B cell (primary cell): ENCODE data around the gene RDH5. TPM values are rescaled to one million over a fixed set of nuclear protein-coding genes. Genes with fewer than 3 reads are reported as not detected.

Experiments
- ATAC-seq: fragments of 200-7000 bp; cut with Tn5 transposase; one replicate; pipeline ENCODE4 v1.10.0; 2021; ENCODE audit warnings: low read depth, mild to moderate bottlenecking, moderate number of reproducible peaks, moderate library complexity
- CTCF ChIA-PET: fragments of 350-600 bp; sonication (Branson Sonifier 250); formaldehyde crosslinking; loops from one replicate; lab custom pipeline; 2021; ENCODE audit warnings: antibody characterized with exemption, inconsistent platforms; lab: Charles Lee
- POLR2A ChIA-PET: fragments of 350-600 bp; sonication (Branson Sonifier 250); formaldehyde crosslinking; loops from one replicate; lab custom pipeline; 2021; ENCODE audit warnings: antibody characterized with exemption; lab: Charles Lee
- DNase-seq: peaks from one replicate; pipeline ENCODE4 v3.0.0; 2013
- H2AFZ ChIP-seq: 2 replicates; pipeline ENCODE4 v1.6.1; 2012; ENCODE audit warnings: mild to moderate bottlenecking, low read depth, low read length; ENCODE audit not compliant: insufficient read depth, poor library complexity, severe bottlenecking
- H3K27ac ChIP-seq, 2 donors: 1 replicate in 1 of 2; 2 replicates in 1 of 2; pipeline ENCODE4 v1.5.1; 2012 to 2013; ENCODE audit warnings: low read length in 2 of 2, mild to moderate bottlenecking in 2 of 2, moderate library complexity in 1 of 2
- H3K27me3 ChIP-seq, 4 experiments: fragments of 200-600 bp in 1 of 4; sonication (generic) in 1 of 4; replicated peaks in 1 of 4; 1 replicate in 2 of 4; 2 replicates in 2 of 4; pipeline versions ENCODE4 v1.6.1 to v1.7.0; 2013 to 2016; ENCODE audit warnings: low read length in 3 of 4, mild to moderate bottlenecking in 2 of 4, mixed read lengths in 1 of 4, moderate library complexity in 1 of 4; ENCODE audit not compliant: insufficient read depth in 4 of 4, control insufficient read depth in 3 of 4; ENCODE audit errors: control extremely low read depth in 1 of 4
- H3K36me3 ChIP-seq, 2 experiments: replicated peaks in 1 of 2; 1 replicate in 1 of 2; 2 replicates in 1 of 2; pipeline versions ENCODE4 v1.6.1 to v1.7.1; 2013; ENCODE audit warnings: low read length in 1 of 2; ENCODE audit not compliant: insufficient read depth in 2 of 2, control insufficient read depth in 1 of 2; ENCODE audit errors: control extremely low read depth in 1 of 2, extremely low read depth in 1 of 2
- H3K4me1 ChIP-seq, 2 donors: fragments of 200-600 bp in 1 of 2; sonication (generic) in 1 of 2; 1 replicate in 1 of 2; 2 replicates in 1 of 2; pipeline versions ENCODE4 v1.5.1 to v1.6.1; 2013 to 2017; ENCODE audit warnings: low read length in 2 of 2; ENCODE audit not compliant: control insufficient read depth in 2 of 2, insufficient read depth in 2 of 2
- H3K4me2 ChIP-seq: replicated peaks from 2 replicates; pipeline ENCODE3; 2012; ENCODE audit warnings: mild to moderate bottlenecking, low read depth, low read length; ENCODE audit not compliant: poor library complexity, severe bottlenecking
- H3K4me3 ChIP-seq, 5 experiments: fragments of 200-600 bp in 1 of 5; sonication (generic) in 1 of 5; 1 replicate in 3 of 5; 2 replicates in 2 of 5; pipeline versions ENCODE4 v1.5.1 to v1.7.0; 2011 to 2016; ENCODE audit warnings: low read length in 4 of 5, mild to moderate bottlenecking in 4 of 5, low read depth in 2 of 5, control low read depth in 1 of 5, moderate library complexity in 1 of 5; ENCODE audit not compliant: insufficient read depth in 1 of 5; ENCODE audit errors: control extremely low read depth in 1 of 5, extremely low read depth in 1 of 5
- H3K79me2 ChIP-seq: fragments of 200-600 bp; sonication (generic); one replicate; pipeline ENCODE4 v1.6.0; 2016; ENCODE audit warnings: low read length; ENCODE audit not compliant: control insufficient read depth, insufficient read depth
- H3K9ac ChIP-seq: fragments of 200-600 bp; sonication (generic); 2 replicates; pipeline ENCODE4 v1.6.1; 2017; ENCODE audit warnings: mild to moderate bottlenecking, low read length, moderate library complexity
- H3K9me3 ChIP-seq, 3 donors: one replicate each; pipeline versions ENCODE4 v1.6.1 to v1.7.1; 2013; ENCODE audit warnings: low read length in 2 of 3; ENCODE audit not compliant: control insufficient read depth in 2 of 3, insufficient read depth in 1 of 3; ENCODE audit errors: control extremely low read depth in 1 of 3
- H4K20me1 ChIP-seq: 2 replicates; pipeline ENCODE4 v1.6.0; 2012; ENCODE audit warnings: mild to moderate bottlenecking, low read length; ENCODE audit not compliant: insufficient read depth, control insufficient read depth, poor library complexity, severe bottlenecking
- H3K27ac Mint-ChIP-seq: one replicate; pipeline ENCODE4 v1.8.0; 2021; ENCODE audit warnings: mixed read lengths
- H3K27me3 Mint-ChIP-seq: one replicate; pipeline ENCODE4 v1.8.0; 2021; ENCODE audit warnings: mixed read lengths
- H3K4me1 Mint-ChIP-seq: one replicate; pipeline ENCODE4 v1.8.0; 2021; ENCODE audit warnings: mixed read lengths
- H3K4me3 Mint-ChIP-seq: one replicate; pipeline ENCODE4 v1.8.0; 2021; ENCODE audit warnings: mixed read lengths
- H3K9me3 Mint-ChIP-seq: one replicate; pipeline ENCODE4 v1.8.0; 2022; ENCODE audit warnings: mixed read lengths; ENCODE audit not compliant: insufficient read depth
- EZH2 ChIP-seq: IDR thresholded peaks from 2 replicates; pipeline ENCODE4 v1.6.1; 2012; ENCODE audit warnings: borderline replicate concordance, low read depth, mild to moderate bottlenecking, moderate library complexity, low read length; ENCODE audit not compliant: insufficient read depth, poor library complexity, severe bottlenecking
- WGBS: methylation state at CpG from one replicate; pipeline ENCODE4 v1.1.5; 2013; ENCODE audit warnings: missing lambda C conversion rate; ENCODE audit not compliant: insufficient coverage; 5-methylcytosine and 5-hydroxymethylcytosine counted together
- intact Hi-C: fragments of 100-400 bp; cut with micrococcal nuclease; formaldehyde crosslinking; loops from one replicate; pipeline ENCODE4 v1.10.0; 2022
- polyA plus RNA-seq: library from polyadenylated mRNA; depleted of rRNA; stranded (reverse); fragments of >200 nt; gene quantifications from 2 replicates; pipeline ENCODE4 v1.2.3, GENCODE V29; 2012
- total RNA-seq, 2 donors: library from RNA; stranded (reverse); fragments of 120-200 nt in 1 of 2; gene quantifications; 1 replicate in 1 of 2; 2 replicates in 1 of 2; pipeline versions ENCODE4 v1.2.3 to v1.2.4, GENCODE V29; 2013 to 2022
- TF ChIP-seq, protein P1 (sequence below): fragments of 200-600 bp; IDR thresholded peaks from one replicate; pipeline ENCODE4 v1.8.0; 2022; ENCODE audit warnings: antibody characterized with exemption, mild to moderate bottlenecking

RDH5 gene
- total and polyA plus RNA-seq, 2 donors (not counting 1 experiment from before 2014, with no cell fraction given): 32.6 to 37.8 TPM

DNA sequence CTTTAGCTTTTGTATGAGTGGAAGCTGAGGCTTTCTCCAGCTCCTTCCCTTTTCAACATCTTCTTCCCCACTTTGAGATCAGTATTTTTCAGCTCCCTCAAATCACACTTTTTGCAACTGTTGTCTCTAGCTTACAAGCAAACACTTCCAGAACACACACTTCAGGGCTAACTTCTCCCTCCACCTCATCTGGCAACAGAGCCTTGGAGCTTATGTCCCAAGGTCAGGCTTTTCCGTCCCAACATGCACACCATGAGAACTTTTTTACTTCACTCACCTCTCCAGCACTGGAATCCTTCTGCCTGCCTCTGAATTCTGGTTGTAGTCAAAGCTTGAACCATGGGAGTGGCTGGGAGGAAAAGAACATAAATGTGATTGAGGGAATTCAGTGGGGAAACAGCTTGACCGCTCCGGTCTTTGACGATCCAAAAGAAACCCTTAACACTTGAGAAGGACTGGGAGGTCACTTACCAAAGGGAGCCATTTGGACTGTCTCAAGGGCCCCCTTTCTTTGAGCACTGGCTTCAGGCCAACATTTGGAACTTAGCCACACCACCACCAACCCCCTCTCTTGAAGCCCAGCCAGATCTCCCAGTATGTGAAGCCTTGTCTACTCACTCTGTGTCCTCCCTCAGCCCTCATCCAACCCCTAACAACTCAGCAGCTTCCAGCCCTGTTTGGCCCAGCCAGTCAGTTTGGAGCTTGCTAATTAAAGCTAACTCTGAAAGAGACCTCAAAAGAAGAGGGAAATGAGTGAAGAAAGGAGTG lies 8.2 kb upstream of the RDH5 start:
- ChIA-PET POLR2A (interaction anchor here (0.8 kb wide), 1 partner anchor 663 kb away, joined by 3 read pairs; no protein-coding TSS in a partner anchor), CTCF (interaction anchor here (0.5 to 2.5 kb wide), 5 partner anchors 12 to 291 kb away, joined by 3 to 16 read pairs (median 5); no protein-coding TSS in a partner anchor)
- H3K9me3 ChIP-seq: no peaks in the 10 kb centered on the region
- H4K20me1 ChIP-seq: peaks cover 6% of the 10 kb centered on the region
- no peak for TF ChIP-seq EZH2
- TF ChIP-seq, protein P1, sequence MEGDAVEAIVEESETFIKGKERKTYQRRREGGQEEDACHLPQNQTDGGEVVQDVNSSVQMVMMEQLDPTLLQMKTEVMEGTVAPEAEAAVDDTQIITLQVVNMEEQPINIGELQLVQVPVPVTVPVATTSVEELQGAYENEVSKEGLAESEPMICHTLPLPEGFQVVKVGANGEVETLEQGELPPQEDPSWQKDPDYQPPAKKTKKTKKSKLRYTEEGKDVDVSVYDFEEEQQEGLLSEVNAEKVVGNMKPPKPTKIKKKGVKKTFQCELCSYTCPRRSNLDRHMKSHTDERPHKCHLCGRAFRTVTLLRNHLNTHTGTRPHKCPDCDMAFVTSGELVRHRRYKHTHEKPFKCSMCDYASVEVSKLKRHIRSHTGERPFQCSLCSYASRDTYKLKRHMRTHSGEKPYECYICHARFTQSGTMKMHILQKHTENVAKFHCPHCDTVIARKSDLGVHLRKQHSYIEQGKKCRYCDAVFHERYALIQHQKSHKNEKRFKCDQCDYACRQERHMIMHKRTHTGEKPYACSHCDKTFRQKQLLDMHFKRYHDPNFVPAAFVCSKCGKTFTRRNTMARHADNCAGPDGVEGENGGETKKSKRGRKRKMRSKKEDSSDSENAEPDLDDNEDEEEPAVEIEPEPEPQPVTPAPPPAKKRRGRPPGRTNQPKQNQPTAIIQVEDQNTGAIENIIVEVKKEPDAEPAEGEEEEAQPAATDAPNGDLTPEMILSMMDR: no peak
- H3K36me3 ChIP-seq: no peaks in the 10 kb centered on the region
- H3K4me1 ChIP-seq: peaks cover 26 to 32% of the 10 kb centered on the region in 2 donors
- no peak overlapping the region for H3K9ac ChIP-seq
- H3K27me3 ChIP-seq: peaks cover 0 to 13% (median 6%) of the 10 kb centered on the region in 4 experiments
- intact Hi-C loops: no loop called here
- WGBS: 100% methylated on average over 1 of the region's 4 CpGs
- no peak for DNase-seq
- H3K4me3 ChIP-seq: no peak overlapping the region
- peaks cover 7% of the 10 kb centered on the region for H3K79me2 ChIP-seq
- Mint-ChIP-seq H3K4me1 (peaks cover 38% of the 10 kb centered on the region), H3K27me3 (peaks cover 15% of the 10 kb centered on the region), H3K27ac (no peak overlapping the region), H3K9me3 (no peaks in the 10 kb centered on the region), H3K4me3 (no peak overlapping the region)
- H3K27ac ChIP-seq: no peak overlapping the region
- ATAC-seq: no peak
- no peak overlapping the region for H3K4me2 ChIP-seq
- no peak overlapping the region for H2AFZ ChIP-seq
